Activated CD4-positive, alpha-beta T cell treated with anti-CD3 and anti-CD28 coated beads, Interleukin-2, amount 50 U/mL, for 4 hours (primary cell): ENCODE measurements around the gene PLPP6.
"Not testable (repeated sequence)": the region's sequence is repeated elsewhere in the genome, so short reads cannot be mapped to it uniquely, and the experiment has no call there.

Experiments used
- DNase-seq, 2 experiments: peaks; one replicate each; pipeline ENCODE4 v3.0.0-alpha.2; 2020

Gene PLPP6

GRCh38 chr9:4662108-4662988 lies at the start of gene PLPP6:
TSS of gene PLPP6 (plus strand) at chr9:4662294. CDS start at chr9:4662376, 82 bp downstream.
- peak; percentile 58 to 61 for DNase-seq

- no peak for DNase-seq
Measured at GRCh38 chr9:4614627-4615026, 47.5 kb upstream of the PLPP6 start.

- no peak for DNase-seq
Measured at GRCh38 chr9:4615251-4615650, 46.8 kb upstream of the PLPP6 start.

- no peak for DNase-seq
Measured at GRCh38 chr9:4615778-4616177, 46.3 kb upstream of the PLPP6 start.

GRCh38 chr9:4617752-4618151 lies 44.3 kb upstream of the PLPP6 start:
- no peak for DNase-seq

GRCh38 chr9:4618700-4619099 lies 43.4 kb upstream of the PLPP6 start:
- DNase-seq: no peak

GRCh38 chr9:4620057-4620765 lies 41.9 kb upstream of the PLPP6 start:
- no peak for DNase-seq

GRCh38 chr9:4620881-4621555 lies 41.1 kb upstream of the PLPP6 start:
- DNase-seq: no peak

- no peak for DNase-seq
Measured at GRCh38 chr9:4622016-4622415, 40.1 kb upstream of the PLPP6 start.

GRCh38 chr9:4630836-4631235 lies 31.3 kb upstream of the PLPP6 start:
- DNase-seq: no peak

GRCh38 chr9:4638968-4639367 lies 23.1 kb upstream of the PLPP6 start:
- no peak for DNase-seq

- DNase-seq: no peak
Measured at GRCh38 chr9:4639420-4639819, 22.7 kb upstream of the PLPP6 start.

GRCh38 chr9:4640027-4640426 lies 22.1 kb upstream of the PLPP6 start:
- DNase-seq: peak; percentile 37 to 50

GRCh38 chr9:4642351-4642750 lies 19.7 kb upstream of the PLPP6 start:
- DNase-seq: no peak

- no peak for DNase-seq
Measured at GRCh38 chr9:4654084-4654483, 8.0 kb upstream of the PLPP6 start.

- no peak for DNase-seq
Measured at GRCh38 chr9:4654538-4654937, 7.6 kb upstream of the PLPP6 start.

GRCh38 chr9:4656196-4656595 lies 5.9 kb upstream of the PLPP6 start:
- DNase-seq: not testable (repeated sequence)

GRCh38 chr9:4656621-4657020 lies 5.5 kb upstream of the PLPP6 start:
- no peak for DNase-seq

GRCh38 chr9:4657426-4658159 lies 4.5 kb upstream of the PLPP6 start:
- DNase-seq: no peak

- DNase-seq: not testable (repeated sequence)
Measured at GRCh38 chr9:4660665-4661064, 1.4 kb upstream of the PLPP6 start.

- no peak for DNase-seq
Measured at GRCh38 chr9:4661165-4661564, 929 bp upstream of the PLPP6 start.

- no peak for DNase-seq
Measured at GRCh38 chr9:4661611-4662010, 483 bp upstream of the PLPP6 start.
